ENCODE results near the gene TSC22D3. TPM values are rescaled to one million over a fixed set of nuclear protein-coding genes. Genes with fewer than 3 reads are reported as not detected.
"Not testable (repeated sequence)": the region's sequence is repeated elsewhere in the genome, so short reads cannot be mapped to it uniquely, and the experiment has no call there.

The TSC22D3 gene
- total and polyA plus RNA-seq, 4 donors = 119 to 150 (median 131) TPM

- H3K4me1 ChIP-seq (ENCODE audit: control insufficient read depth, insufficient read depth, low read length) = no peaks in the 10 kb centered on the region
- no peaks in the 10 kb centered on the region for H3K36me3 ChIP-seq (ENCODE audit: control insufficient read depth, insufficient read depth, low read length)
- WGBS (ENCODE audit: insufficient coverage) = 64% methylated on average over 3 of the region's 5 CpGs
- H3K4me3 ChIP-seq (ENCODE audit: low read depth, low read length) = no peak overlapping the region
- no peak for DNase-seq (ENCODE audit: low read depth in 4 of 6, low spot score in 6 of 6)
- H3K9me3 ChIP-seq (ENCODE audit: control insufficient read depth, insufficient read depth, low read length) = no peaks in the 10 kb centered on the region
- H3K27me3 ChIP-seq (ENCODE audit: control insufficient read depth, insufficient read depth, low read length) = peaks cover 4% of the 10 kb centered on the region
- H3K27ac ChIP-seq (ENCODE audit: low read depth, low read length) = no peak overlapping the region
These were observed 84.6 kb downstream of the TSC22D3 start for GRCh38 chrX:107691024-107691448.

DNA sequence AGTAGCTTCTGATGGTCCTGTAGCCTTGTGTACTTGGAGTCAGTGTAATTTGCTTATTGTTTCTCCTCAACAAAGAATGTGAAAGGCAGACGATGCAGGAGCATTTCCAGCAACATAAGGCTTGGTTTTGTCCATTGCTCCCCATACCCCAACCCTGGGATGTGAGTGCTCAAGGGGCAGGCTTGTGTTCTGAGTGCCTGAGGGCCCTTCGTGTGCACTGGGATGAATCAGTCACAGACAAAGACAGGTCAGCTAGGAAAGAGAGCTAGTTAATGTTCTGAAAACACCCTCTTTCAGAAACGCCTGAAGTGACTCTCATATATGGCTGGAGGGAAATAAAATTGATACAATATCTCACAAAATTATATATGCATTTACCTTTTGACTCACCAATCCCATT, 88.1 kb downstream of the TSC22D3 start:
- Histone ChIP-seq H3K27ac (ENCODE audit: low read depth, low read length) (no peak overlapping the region), H3K4me1 (ENCODE audit: control insufficient read depth, insufficient read depth, low read length) (no peaks in the 10 kb centered on the region), H3K36me3 (ENCODE audit: control insufficient read depth, insufficient read depth, low read length) (no peaks in the 10 kb centered on the region), H3K9me3 (ENCODE audit: control insufficient read depth, insufficient read depth, low read length) (no peaks in the 10 kb centered on the region), H3K4me3 (ENCODE audit: low read depth, low read length) (no peak overlapping the region), H3K27me3 (ENCODE audit: control insufficient read depth, insufficient read depth, low read length) (peaks cover 8% of the 10 kb centered on the region)
- no peak for DNase-seq (ENCODE audit: low read depth in 4 of 6, low spot score in 6 of 6)
- no CpG with 5 or more reads among the region's 3 CpGs for whole genome bisulfite sequencing (ENCODE audit: insufficient coverage)

GRCh38 chrX:107686792-107687191, 88.8 kb downstream of the TSC22D3 start:
- Histone ChIP-seq H3K4me1 (ENCODE audit: control insufficient read depth, insufficient read depth, low read length) (no peaks in the 10 kb centered on the region), H3K4me3 (ENCODE audit: low read depth, low read length) (no peak overlapping the region), H3K36me3 (ENCODE audit: control insufficient read depth, insufficient read depth, low read length) (no peaks in the 10 kb centered on the region), H3K9me3 (ENCODE audit: control insufficient read depth, insufficient read depth, low read length) (no peaks in the 10 kb centered on the region), H3K27me3 (ENCODE audit: control insufficient read depth, insufficient read depth, low read length) (peaks cover 8% of the 10 kb centered on the region), H3K27ac (ENCODE audit: low read depth, low read length) (no peak overlapping the region)
- DNase-seq (ENCODE audit: low read depth in 4 of 6, low spot score in 6 of 6) = no peak
- WGBS (ENCODE audit: insufficient coverage) = 50% methylated on average over 2 of the region's 3 CpGs

DNA sequence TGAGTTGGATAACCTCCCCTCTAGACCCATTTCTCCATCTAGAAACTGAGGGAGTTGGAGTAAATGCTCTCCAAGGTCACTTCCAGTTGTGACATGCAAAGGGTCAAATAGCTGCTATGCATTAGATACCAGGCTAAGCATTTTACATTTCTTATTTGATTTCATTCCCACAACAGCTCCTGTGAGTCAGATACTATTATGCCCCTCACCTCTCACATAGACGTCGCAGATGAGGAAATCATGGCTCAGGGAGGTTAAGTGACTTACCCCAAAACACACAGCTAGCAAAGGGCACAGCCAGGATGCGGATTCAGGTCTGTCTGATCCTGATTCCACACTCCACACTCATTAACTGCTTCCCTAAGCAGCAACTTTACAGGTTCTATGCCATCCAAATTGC, 89.6 kb downstream of the TSC22D3 start:
- peaks cover 8% of the 10 kb centered on the region for H3K27me3 ChIP-seq (ENCODE audit: control insufficient read depth, insufficient read depth, low read length)
- H3K27ac ChIP-seq (ENCODE audit: low read depth, low read length) = no peak overlapping the region

GRCh38 chrX:107685586-107685985, 90.0 kb downstream of the TSC22D3 start:
- not testable (repeated sequence) for H3K9me3 ChIP-seq (ENCODE audit: control insufficient read depth, insufficient read depth, low read length); H3K4me1 ChIP-seq (ENCODE audit: control insufficient read depth, insufficient read depth, low read length); H3K27ac ChIP-seq (ENCODE audit: low read depth, low read length); H3K4me3 ChIP-seq (ENCODE audit: low read depth, low read length); DNase-seq (ENCODE audit: low read depth in 4 of 6, low spot score in 6 of 6); H3K27me3 ChIP-seq (ENCODE audit: control insufficient read depth, insufficient read depth, low read length); H3K36me3 ChIP-seq (ENCODE audit: control insufficient read depth, insufficient read depth, low read length)
- 88% methylated on average over 7 of the region's 9 CpGs for WGBS (ENCODE audit: insufficient coverage)

More for the DNA sequence above, 89.6 kb downstream of the TSC22D3 start:
- no peak for DNase-seq (ENCODE audit: low read depth in 4 of 6, low spot score in 6 of 6)
- Histone ChIP-seq H3K9me3 (ENCODE audit: control insufficient read depth, insufficient read depth, low read length) (no peaks in the 10 kb centered on the region), H3K4me3 (ENCODE audit: low read depth, low read length) (no peak overlapping the region), H3K4me1 (ENCODE audit: control insufficient read depth, insufficient read depth, low read length) (no peaks in the 10 kb centered on the region), H3K36me3 (ENCODE audit: control insufficient read depth, insufficient read depth, low read length) (no peaks in the 10 kb centered on the region)
- 62% methylated on average over 3 of the region's 3 CpGs for WGBS (ENCODE audit: insufficient coverage)

DNA sequence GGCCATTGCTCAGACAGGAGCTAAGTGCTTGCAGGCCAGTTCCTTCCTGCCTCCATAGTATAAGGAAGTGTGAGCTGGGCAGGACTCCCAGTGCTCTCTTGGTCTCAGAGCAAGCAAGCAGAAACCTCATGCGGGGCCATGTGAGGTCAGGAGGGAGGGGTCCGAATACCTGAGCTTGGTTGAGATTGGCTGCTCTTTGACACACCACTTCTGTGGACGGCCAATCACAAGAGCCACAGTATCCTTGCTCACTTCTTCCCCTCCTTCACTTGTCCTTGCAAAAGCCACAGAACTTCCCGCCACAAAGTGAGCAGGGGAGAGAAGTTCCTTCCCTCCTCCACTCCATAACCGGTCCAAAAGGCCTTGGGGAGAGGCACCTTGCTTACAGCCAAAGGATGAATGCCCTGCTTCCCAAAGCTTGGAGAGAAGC, 90.6 kb downstream of the TSC22D3 start:
- Histone ChIP-seq H3K27ac (ENCODE audit: low read depth, low read length) (no peak overlapping the region), H3K27me3 (ENCODE audit: control insufficient read depth, insufficient read depth, low read length) (peaks cover 8% of the 10 kb centered on the region), H3K9me3 (ENCODE audit: control insufficient read depth, insufficient read depth, low read length) (no peaks in the 10 kb centered on the region), H3K4me3 (ENCODE audit: low read depth, low read length) (no peak overlapping the region), H3K36me3 (ENCODE audit: control insufficient read depth, insufficient read depth, low read length) (no peaks in the 10 kb centered on the region), H3K4me1 (ENCODE audit: control insufficient read depth, insufficient read depth, low read length) (no peaks in the 10 kb centered on the region)
- 67% methylated on average over 2 of the region's 5 CpGs for WGBS (ENCODE audit: insufficient coverage)
- no peak for DNase-seq (ENCODE audit: low read depth in 4 of 6, low spot score in 6 of 6)

DNA sequence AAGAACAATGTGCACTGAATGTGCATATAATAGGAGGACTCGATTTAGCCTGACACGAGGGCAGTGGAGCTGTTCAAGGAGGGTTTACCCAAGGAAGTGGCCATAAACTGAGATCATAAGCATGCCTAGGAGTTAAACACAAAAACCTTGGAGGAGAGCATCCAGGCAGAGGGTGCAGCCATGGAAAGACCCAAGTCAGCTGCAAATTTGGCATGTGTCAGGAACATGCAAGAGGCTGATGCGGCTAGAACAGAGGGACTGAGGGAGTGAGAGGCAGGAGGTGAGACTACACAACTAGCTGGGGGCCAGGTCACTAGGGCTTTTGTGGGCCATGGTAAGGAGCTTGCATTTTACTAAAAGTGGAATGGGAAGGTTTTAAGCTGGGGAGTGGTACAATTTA, 91.7 kb downstream of the TSC22D3 start:
- H3K4me1 ChIP-seq (ENCODE audit: control insufficient read depth, insufficient read depth, low read length) = no peaks in the 10 kb centered on the region
- no peak overlapping the region for H3K27ac ChIP-seq (ENCODE audit: low read depth, low read length)
- no peaks in the 10 kb centered on the region for H3K36me3 ChIP-seq (ENCODE audit: control insufficient read depth, insufficient read depth, low read length)
- no peak for DNase-seq (ENCODE audit: low read depth in 4 of 6, low spot score in 6 of 6)
- H3K9me3 ChIP-seq (ENCODE audit: control insufficient read depth, insufficient read depth, low read length) = no peaks in the 10 kb centered on the region
- 76% methylated on average over 3 of the region's 3 CpGs for WGBS (ENCODE audit: insufficient coverage)
- H3K27me3 ChIP-seq (ENCODE audit: control insufficient read depth, insufficient read depth, low read length) = peaks cover 13% of the 10 kb centered on the region
- no peak overlapping the region for H3K4me3 ChIP-seq (ENCODE audit: low read depth, low read length)

DNA sequence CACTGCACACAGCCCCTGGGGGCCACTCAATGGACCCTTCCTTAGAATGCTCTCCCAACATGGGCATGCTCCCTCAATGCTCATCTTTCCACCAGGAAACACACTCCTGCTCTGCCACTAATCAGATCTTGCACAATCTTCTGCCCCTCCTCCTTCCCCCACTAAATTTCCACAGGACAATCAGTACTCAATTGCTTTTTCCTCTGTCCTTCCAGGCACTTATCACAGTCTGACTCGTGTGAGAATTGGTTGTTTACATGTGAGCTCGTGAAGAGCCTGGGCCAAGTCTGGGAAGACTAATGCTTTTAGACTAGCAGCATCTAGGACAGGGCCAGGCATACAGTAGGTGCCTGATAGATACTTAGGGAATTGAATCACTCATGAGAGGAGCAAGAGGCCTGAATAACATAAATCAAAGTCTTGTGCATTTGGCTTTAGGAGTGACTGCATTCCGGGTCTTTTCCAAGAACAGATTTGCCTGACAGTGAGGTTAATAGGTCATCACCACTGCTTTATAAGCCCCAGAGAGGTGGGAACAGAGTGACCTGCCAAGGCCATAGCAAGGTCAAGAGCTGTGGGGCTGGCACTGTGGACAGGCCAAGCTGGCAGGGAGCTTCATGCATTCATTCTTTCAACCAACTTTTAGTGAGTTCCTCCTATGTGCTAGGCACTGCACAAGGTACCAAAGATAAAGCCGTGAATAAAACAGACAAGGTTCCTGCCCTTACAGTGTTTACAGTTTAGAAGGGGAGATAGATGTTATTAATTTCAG, 92.3 kb downstream of the TSC22D3 start:
- H3K27me3 ChIP-seq (ENCODE audit: control insufficient read depth, insufficient read depth, low read length) = peaks cover 17% of the 10 kb centered on the region
- no peak overlapping the region for H3K27ac ChIP-seq (ENCODE audit: low read depth, low read length)
- H3K36me3 ChIP-seq (ENCODE audit: control insufficient read depth, insufficient read depth, low read length) = no peaks in the 10 kb centered on the region
- WGBS (ENCODE audit: insufficient coverage) = 58% methylated on average over 4 of the region's 4 CpGs
- H3K4me1 ChIP-seq (ENCODE audit: control insufficient read depth, insufficient read depth, low read length) = no peaks in the 10 kb centered on the region
- no peak overlapping the region for H3K4me3 ChIP-seq (ENCODE audit: low read depth, low read length)
- no peak for DNase-seq (ENCODE audit: low read depth in 4 of 6, low spot score in 6 of 6)
- H3K9me3 ChIP-seq (ENCODE audit: control insufficient read depth, insufficient read depth, low read length) = no peaks in the 10 kb centered on the region

DNA sequence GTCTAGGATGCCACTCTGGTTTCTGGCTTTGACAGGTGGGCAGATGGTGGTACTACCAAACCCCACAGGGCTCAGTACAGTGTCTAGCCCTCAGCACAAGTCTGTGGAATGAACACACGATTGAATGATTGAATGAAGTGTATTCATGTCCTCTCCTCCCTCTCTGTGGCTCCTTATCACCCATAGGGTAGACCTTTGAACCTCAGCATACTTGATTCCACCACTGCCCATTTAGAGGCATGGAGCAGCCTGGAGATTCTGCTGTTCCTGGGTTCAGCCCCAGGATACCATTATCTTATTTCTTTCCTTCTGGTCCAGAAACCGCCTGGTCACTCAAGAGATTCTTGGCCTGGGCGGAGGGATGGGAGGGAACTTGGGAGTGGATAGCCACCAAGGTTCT, 93.3 kb downstream of the TSC22D3 start:
- H3K36me3 ChIP-seq (ENCODE audit: control insufficient read depth, insufficient read depth, low read length) = no peaks in the 10 kb centered on the region
- no peaks in the 10 kb centered on the region for H3K4me1 ChIP-seq (ENCODE audit: control insufficient read depth, insufficient read depth, low read length)
- no peak for DNase-seq (ENCODE audit: low read depth in 4 of 6, low spot score in 6 of 6)
- H3K27me3 ChIP-seq (ENCODE audit: control insufficient read depth, insufficient read depth, low read length) = peaks cover 22% of the 10 kb centered on the region
- no peak overlapping the region for H3K27ac ChIP-seq (ENCODE audit: low read depth, low read length)
- H3K4me3 ChIP-seq (ENCODE audit: low read depth, low read length) = no peak overlapping the region
- H3K9me3 ChIP-seq (ENCODE audit: control insufficient read depth, insufficient read depth, low read length) = no peaks in the 10 kb centered on the region
- WGBS (ENCODE audit: insufficient coverage) = 40% methylated on average over 1 of the region's 3 CpGs

Measured in spinal cord (tissue), 10 donors.